ENCODE measurements around the gene BBS4.

DNA sequence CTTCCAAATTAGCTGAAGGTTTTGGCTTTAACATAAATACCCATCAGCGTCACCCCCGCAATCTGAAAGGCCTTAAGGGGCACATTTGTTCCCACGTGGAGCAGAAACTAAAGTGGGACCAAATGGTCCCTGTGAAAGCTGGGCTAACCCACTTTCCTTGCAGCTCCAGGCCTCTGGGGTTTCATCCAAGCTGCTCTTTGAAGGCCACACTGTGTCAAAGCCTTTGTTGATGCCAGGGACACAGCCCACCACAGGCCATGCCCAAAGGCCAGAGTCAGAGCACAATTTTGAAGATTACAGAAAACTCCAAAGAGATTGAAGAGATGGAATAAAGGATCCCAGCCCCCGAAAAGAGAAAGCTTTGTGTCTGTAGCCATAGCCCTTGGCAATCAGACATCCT is 100.2 kb downstream of the BBS4 start:
- TF ChIP-seq, protein P1, sequence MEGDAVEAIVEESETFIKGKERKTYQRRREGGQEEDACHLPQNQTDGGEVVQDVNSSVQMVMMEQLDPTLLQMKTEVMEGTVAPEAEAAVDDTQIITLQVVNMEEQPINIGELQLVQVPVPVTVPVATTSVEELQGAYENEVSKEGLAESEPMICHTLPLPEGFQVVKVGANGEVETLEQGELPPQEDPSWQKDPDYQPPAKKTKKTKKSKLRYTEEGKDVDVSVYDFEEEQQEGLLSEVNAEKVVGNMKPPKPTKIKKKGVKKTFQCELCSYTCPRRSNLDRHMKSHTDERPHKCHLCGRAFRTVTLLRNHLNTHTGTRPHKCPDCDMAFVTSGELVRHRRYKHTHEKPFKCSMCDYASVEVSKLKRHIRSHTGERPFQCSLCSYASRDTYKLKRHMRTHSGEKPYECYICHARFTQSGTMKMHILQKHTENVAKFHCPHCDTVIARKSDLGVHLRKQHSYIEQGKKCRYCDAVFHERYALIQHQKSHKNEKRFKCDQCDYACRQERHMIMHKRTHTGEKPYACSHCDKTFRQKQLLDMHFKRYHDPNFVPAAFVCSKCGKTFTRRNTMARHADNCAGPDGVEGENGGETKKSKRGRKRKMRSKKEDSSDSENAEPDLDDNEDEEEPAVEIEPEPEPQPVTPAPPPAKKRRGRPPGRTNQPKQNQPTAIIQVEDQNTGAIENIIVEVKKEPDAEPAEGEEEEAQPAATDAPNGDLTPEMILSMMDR (optimal IDR thresholded peaks at IDR 0.05 in 1 of 3, IDR thresholded peaks at IDR 0.05 in 1 of 3, conservative IDR thresholded peaks at IDR 0.05 in 1 of 3; ENCODE audit: extremely low read depth in 1 of 3, insufficient read depth in 2 of 3, low read length in 3 of 3): no peak
- TF ChIP-seq EZH2 (IDR thresholded peaks at IDR 0.05; ENCODE audit: low read length): no peak

Measured in keratinocyte (primary cell).